MV-4-11 (cell line): Measurements from ENCODE around the gene CSNK2A3.
"Not testable (repeated sequence)": the region's sequence is repeated elsewhere in the genome, so short reads cannot be mapped to it uniquely, and the experiment has no call there.

Experiments
- DNase-seq: peaks from one replicate; lab custom pipeline; 2025; lab: John Stamatoyannopoulos, UW

Gene CSNK2A3

DNA sequence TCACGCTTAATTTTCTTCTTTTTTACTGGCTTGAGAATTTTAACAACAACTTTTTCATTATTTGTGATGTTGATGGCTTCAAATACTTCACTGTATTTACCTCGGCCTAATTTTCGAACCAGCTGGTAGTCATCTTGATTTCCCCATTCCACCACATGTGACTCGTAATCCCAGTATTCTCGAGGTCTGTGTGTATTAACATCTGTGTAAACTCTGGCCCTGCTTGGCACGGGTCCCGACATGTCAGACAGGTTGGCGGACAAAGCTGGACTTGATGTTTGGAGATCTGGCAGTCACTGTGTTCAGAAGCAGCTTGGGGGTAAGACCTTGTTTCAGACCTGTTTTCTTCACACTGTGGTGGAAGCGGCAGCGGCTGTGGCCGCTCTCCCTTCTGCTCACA lies at the start of gene CSNK2A3:
Gene CSNK2A3, minus strand, starts transcription at position 373 of the 400 bp plus-strand sequence. Its CDS starts 131 bp downstream, at position 242.
- DNase-seq: not testable (repeated sequence)

DNA sequence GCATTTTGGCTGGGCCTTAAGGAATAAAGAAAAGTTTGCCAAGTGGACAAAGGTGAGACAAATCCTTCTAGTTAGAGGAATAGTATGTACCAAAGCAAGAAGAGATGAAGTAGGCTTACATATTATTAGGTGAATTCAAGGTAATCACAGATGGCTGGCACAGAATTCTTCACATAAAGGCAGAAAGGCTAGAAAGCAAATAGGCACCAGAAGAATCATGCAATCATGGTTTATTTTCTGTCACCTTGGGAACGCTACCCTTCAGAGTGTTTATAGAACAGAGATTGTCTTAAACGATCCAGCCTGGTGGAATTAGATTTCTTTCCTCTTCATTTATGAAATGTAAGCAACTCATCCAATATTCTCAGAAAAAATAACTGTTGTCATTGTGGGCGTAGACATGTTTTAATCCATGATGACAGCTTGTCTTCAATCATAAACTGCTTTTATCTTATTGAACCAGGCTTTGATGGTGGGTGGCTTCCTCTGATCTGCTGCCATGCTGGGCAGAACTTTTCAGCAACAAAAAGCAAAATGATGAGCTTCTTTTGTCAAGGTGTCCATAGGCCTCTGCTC lies 49.0 kb upstream of the CSNK2A3 start:
- DNase-seq: no peak

DNA sequence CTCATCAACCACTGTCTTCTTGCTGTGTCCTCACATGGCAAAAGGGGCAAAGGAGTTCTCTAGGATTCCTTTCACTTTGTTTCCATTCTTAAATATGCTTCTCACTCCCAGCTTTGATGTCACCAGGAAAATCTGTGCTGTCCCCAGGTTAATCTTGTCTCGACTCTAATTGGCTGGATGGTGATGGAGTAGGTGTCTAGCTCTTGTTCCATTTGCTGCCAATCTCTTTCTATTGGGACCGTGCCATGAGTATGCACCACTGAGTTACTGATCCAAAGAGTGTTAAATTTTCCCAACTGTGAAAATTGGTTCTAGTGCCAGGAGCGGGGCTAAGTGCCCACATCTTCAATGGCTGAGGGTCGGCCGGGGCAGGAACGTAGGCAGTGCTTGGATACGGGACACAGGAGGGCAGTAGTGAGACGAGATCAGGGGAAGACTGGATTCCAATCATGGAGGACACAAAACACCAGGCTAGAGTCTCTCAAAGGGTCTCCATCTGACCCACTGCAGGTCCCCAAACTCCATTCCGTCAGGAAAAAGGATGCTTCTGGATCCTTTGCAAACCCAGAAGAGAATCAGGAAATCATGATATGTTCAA lies 47.7 kb upstream of the CSNK2A3 start:
- DNase-seq: no peak

- DNase-seq: no peak
Measured at GRCh38 chr11:11400121-11400520, 47.1 kb upstream of the CSNK2A3 start.

GRCh38 chr11:11397781-11398180 lies 44.7 kb upstream of the CSNK2A3 start:
- DNase-seq: no peak

GRCh38 chr11:11397036-11397415 lies 44.0 kb upstream of the CSNK2A3 start:
- DNase-seq: no peak

- peak; percentile 26 for DNase-seq
Measured at GRCh38 chr11:11396301-11397035, 43.4 kb upstream of the CSNK2A3 start.

DNA sequence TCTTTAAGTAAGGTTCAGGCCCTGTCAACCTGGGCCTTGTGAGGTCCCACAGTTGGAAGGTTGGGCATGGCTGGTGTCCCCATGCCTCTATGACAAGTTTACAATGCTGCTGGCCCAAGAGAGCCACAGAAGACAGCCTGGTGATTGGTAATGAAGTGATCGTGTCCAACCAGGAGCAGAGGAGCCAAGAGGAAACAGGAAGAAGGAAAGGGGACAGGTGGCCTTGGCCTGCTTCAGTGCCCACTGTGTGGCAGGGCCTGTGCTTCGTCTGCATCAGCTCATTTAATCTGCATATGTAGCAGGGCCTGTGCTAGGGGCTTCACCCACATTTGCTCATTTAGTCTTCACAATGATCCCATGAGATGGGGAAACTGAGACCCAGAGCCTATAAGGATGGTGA lies 42.1 kb upstream of the CSNK2A3 start:
- DNase-seq: no peak

GRCh38 chr11:11394241-11394640 lies 41.2 kb upstream of the CSNK2A3 start:
- no peak for DNase-seq

DNA sequence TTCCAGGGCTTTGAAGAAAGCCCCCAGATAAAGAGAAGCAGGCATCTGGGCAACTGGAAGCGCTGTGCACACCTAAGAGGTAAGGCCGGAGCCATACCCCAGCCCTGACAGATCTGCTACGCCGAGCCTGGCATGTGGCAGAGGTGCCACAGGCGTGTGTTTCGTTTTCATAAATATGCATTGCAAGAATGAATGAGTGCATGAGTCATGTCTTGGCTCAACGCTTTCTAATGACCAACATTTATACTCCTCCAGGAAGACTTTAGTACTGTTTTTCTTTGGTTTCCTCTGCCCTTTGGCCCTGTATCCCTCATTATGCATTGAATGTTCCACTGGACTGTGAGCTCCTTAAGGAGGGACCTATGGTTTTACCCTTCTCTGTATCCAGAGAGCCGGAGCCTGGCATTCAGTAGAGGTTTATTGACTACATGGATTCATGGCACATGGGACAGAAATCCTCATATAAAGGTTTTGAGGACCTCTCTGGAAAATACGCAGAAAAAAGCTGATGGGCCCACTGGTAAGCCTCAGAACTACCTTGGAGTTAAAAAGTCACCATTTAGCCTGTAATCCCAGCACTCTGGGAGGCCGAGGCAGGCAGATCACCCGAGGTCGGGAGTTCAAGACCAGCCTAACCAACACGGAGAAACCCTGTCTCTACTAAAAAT lies 38.9 kb upstream of the CSNK2A3 start:
- DNase-seq: no peak

- DNase-seq: no peak
Measured at GRCh38 chr11:11391169-11391568, 38.1 kb upstream of the CSNK2A3 start.

DNA sequence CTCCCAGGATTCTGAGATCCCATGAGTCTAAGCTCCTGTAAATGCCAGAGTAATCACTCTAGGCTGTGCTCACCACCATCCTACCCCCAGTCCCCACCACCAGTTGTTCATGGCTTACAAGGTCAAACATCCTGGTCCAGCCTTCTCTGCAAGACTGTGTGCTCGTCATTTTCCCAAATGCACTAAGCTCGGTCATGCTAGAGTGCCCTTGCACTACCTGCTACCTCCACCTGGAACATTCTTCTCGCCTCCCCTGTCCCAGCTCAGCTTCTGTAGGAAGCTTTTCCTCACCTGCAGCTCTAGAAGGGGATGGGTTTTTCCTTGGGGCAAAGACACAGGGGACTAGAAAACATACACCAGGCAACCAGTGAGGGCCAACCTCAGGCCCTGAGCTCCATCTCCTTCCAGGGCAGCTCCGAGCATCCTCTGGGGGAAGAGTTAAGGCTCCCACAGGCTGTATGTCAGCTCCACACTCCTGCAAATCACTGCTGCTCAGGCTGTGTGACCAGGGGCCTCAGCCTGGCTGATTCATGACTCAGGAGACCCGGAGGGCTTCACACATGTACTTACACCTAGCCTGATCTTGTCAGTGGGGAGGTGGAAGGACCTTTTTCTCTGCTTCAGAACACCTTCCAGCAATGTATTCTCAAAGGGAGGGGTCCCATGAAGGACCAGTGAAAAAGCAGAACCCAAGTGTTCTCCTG lies 37.2 kb upstream of the CSNK2A3 start:
- no peak for DNase-seq

DNA sequence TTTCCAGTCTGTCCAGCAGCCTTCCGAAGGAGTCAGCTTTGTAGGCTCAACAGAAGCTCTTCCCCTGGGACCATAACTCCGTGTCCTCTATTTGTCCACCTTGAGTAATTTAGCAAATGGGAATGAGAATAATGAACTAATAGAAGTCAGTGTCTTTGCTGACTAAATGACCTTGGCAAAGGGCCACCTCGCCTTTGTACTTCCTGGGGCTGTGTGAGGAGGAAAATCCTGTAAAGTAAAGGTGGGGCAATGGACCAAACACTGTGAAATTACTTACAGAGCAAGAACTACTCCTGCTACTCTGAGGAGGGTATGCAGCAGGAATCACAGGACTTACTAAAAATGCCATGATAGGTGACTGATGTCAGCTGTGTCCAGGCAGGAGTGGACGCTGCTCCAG lies 36.2 kb upstream of the CSNK2A3 start:
- DNase-seq: no peak

DNA sequence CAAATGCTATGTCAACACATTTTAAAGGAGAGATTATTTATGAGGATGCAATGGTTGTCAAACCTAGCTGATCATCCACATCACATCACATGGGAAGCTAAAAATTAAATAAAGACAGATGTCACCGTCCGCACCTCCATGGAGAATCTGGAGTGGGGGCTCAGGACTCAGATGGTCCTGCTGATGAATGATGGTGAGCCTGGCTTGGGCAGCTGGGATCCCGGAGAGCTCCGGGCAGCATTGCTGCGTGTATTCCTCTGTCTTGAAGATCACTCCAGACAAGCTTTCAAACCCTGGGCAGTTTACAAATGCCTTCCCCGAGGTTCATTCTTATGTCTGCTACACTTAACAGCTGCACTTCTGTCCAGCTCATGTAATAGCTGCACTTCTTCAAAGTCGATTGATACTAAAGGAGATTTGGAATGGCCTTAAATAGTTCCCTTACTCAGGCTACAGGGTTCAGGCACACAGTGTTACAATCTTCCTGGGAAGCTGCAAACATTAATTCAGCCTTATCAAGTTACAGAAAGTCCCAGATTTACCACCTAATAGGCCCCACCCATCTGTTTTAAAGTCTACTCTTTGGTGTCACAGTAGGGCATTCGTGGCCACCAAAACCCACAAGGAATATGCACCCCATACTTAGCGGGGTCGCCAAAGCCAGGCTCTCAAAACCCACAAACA lies 34.7 kb upstream of the CSNK2A3 start:
- no peak for DNase-seq

- DNase-seq: no peak
Measured at GRCh38 chr11:11387207-11387606, 34.2 kb upstream of the CSNK2A3 start.

DNA sequence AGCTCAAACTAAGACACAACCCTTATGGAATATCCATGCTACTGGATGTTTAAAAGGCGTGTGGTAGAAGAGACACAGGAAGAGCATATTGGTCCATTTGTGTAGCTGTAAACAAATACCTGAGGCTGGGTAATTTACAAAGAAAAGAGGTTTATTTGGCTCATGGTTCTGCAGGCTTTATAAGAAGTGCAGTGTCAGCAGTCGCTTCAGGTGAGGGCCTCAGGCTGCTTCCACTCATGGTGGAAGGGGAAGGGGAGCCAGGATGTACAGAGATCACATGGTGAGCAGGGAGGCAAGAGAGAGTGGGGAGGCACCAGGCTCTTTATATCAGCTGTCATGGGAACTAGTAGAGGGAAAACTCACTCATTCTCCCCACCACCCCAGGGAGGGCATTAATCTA lies 31.8 kb upstream of the CSNK2A3 start:
- no peak for DNase-seq

- DNase-seq: no peak
Measured at GRCh38 chr11:11383995-11384394, 30.9 kb upstream of the CSNK2A3 start.

DNA sequence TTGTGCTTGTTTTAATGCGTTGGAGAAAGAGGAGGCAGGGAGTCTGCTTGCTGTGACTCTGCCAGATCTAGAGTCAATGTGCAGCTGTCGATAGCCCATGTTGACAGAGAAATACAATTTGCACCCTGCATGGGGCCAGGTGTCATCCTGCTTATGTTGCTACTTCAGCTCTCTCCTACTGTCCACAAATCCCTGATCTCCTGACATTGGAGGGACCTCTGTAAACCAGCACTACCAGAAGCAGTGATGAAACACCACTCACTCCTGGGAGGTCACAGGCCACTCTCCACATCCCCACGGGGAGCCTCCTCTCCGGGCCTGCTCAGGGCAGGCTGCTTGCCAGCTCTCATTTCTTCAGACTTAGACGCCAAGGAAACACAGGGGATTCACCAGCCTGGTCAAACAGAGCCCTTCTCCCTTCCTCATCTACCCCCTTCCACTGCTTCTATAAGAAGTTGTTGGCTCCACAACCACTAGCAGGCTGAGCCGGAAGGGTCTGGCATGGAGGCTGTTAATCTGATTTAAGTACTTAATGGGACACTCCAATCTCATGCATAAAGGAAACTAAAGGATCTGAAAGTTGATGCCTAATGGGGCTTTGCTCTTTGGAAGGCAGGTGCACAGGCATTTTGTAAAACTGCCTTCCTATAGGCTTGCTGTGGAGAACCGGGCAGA lies 29.9 kb upstream of the CSNK2A3 start:
- DNase-seq: no peak

GRCh38 chr11:11381471-11382105 lies 28.5 kb upstream of the CSNK2A3 start:
- DNase-seq: no peak

GRCh38 chr11:11380883-11381282 lies 27.8 kb upstream of the CSNK2A3 start:
- DNase-seq: no peak

DNA sequence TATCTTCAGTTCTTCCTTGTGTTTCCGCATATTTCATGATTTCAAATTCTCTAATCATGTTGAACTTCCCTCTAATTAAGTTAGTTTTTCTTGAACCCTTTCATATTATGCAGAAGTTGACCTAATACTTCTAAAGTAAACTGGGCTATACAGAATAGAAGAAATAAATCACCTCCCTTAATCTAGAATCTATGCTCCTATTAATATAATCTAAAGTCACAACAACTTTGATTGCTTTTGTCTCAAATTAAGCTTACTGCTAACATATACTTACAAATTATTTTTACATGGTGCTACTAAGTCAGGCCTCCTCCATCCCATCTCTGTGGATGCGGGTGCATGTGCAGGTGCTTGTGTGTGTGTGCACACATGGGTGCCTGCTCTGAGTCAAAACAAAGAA lies 27.3 kb upstream of the CSNK2A3 start:
- no peak for DNase-seq
